Measurements from ENCODE around the gene GH2.
A peak's percentile ranks its signal among the peaks of the same experiment; 100 is the strongest.
"Not testable (repeated sequence)": the region's sequence is repeated elsewhere in the genome, so short reads cannot be mapped to it uniquely, and the experiment has no call there.

The GH2 gene

DNA sequence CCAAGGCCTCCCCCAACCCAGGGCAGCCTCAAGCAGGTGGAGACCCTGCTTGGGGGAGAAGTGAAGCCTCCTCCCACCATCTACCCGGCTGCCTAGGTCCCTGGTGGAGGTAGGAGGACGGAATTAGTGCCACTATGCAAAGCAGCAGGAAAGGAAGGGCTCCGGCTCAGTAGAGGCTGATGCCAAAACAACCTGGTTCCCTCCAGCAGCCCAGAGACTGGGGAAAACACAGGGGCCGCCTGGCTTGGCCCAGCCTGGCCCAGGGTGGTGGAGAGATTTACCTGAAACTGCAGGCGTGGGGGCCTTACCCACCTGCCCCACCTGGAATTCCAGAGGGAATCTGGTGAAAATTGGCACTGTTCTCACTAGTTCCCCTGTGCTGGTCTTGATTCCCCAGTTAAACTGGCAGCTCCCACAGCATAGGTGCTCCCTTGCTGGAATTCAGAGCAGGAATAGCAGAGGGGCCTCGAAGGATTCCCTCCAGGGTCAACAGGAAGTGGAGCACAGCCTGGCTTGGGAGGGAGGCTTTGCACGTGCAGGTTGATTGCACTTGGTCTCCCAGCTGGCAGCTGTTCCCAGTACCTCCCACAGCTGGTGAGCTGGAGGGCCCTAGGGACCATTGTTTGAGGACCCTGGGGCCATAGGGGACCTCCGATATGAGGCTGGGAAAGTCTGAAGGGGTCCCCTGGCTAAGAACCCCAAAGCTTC is 45.9 kb upstream of the GH2 start:
- in situ Hi-C loops (cut with MboI; ENCODE audit: low pct_unique_long_range_greater_than_20kb, low sequenced_read_pairs, unreplicated experiment) = no loop called here
- peak; percentile 23 for DNase-seq (ENCODE audit: low spot score)
- TF ChIP-seq, protein P1, sequence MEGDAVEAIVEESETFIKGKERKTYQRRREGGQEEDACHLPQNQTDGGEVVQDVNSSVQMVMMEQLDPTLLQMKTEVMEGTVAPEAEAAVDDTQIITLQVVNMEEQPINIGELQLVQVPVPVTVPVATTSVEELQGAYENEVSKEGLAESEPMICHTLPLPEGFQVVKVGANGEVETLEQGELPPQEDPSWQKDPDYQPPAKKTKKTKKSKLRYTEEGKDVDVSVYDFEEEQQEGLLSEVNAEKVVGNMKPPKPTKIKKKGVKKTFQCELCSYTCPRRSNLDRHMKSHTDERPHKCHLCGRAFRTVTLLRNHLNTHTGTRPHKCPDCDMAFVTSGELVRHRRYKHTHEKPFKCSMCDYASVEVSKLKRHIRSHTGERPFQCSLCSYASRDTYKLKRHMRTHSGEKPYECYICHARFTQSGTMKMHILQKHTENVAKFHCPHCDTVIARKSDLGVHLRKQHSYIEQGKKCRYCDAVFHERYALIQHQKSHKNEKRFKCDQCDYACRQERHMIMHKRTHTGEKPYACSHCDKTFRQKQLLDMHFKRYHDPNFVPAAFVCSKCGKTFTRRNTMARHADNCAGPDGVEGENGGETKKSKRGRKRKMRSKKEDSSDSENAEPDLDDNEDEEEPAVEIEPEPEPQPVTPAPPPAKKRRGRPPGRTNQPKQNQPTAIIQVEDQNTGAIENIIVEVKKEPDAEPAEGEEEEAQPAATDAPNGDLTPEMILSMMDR (IDR thresholded peaks at IDR 0.05; ENCODE audit: extremely low read depth, insufficient read depth, missing control alignments) = no peak

DNA sequence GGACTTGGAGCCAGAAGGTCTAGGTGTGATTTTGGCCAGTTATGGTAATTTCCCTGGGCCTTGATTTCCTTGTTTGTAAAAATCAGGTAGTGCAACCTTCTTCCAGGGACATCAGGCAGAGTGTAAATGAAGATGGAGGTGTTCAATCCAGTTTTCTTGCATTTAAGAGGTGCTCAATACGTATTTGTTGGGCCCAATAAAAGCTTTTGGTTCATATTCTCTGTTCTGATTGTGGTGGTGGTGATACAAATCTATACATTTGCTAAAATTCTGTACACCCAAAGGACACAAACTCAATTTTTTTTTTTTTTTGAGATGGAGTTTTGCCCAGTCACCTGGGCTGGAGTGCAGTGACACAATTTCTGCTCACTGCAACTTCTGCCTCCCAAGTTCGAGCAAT is 44.4 kb upstream of the GH2 start:
- in situ Hi-C loops (cut with MboI; ENCODE audit: low pct_unique_long_range_greater_than_20kb, low sequenced_read_pairs, unreplicated experiment) = no loop called here
- no peak for DNase-seq (ENCODE audit: low spot score)
- TF ChIP-seq, protein P1 (IDR thresholded peaks at IDR 0.05; ENCODE audit: extremely low read depth, insufficient read depth, missing control alignments) = no peak

DNA sequence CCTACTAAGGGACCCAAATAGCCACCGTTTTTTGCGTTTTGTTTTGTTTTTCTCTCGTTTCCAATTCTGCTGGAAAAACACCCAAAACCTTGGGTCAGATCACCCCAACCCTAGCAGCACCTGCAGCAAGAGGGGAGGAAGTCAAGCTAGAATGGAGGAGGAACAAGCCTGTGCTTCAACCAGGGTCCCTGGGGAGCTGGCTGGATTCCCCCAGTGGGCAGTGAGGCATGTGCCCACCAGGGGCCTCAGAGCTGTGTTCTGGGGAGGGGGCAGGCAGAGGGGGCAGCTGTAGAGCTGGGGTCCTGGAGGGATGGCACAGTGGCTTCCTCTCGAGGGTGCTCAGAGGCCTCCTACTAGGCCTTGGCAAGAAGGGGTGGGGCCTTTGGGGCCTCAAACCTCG is 43.9 kb upstream of the GH2 start:
- in situ Hi-C loops (cut with MboI; ENCODE audit: low pct_unique_long_range_greater_than_20kb, low sequenced_read_pairs, unreplicated experiment) = no loop called here
- TF ChIP-seq, protein P1 (IDR thresholded peaks at IDR 0.05; ENCODE audit: extremely low read depth, insufficient read depth, missing control alignments) = no peak
- DNase-seq (ENCODE audit: low spot score) = peak; percentile 29

DNA sequence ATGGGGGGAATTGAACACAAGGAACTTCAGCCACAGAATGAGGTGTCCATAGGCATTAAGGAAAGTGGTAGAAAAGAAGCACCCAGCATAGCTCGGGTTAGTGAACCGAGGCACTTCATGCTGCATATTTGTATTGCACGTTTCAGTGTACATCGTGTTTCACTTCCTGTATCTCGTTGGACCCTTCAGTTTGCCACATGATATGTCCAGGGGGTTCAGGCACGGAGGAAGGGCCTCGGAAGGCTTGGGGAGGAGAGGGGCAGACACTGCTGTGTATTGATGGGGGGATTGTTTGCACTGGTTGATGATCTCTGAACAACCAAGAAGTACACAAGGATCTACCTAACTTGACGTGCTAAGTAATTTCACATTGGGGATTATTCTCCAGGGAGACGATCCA is 40.7 kb upstream of the GH2 start:
- in situ Hi-C loops (cut with MboI; ENCODE audit: low pct_unique_long_range_greater_than_20kb, low sequenced_read_pairs, unreplicated experiment) = loop anchor here (25.0 kb wide), 1 partner anchor 365 kb away; no protein-coding TSS in a partner anchor

DNA sequence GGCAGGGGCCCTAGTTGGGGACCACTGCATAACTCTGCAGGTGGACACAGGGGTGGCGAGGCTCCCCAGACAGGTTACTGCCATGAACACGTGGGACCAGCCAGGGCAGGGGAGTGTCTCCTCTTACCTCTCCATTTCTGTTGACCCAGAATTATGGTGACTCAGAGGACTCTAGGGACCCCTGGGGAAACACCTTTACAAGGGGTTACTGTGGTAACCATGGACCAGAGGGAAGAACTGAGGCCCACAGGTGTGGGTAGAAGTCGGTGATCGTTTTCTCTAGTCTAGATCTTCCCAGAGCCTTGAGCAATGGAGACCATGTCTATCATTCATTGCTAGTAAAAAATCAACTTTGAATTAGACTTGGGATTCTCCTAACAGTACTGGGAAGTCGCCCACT is 39.0 kb upstream of the GH2 start:
- in situ Hi-C loops (cut with MboI; ENCODE audit: low pct_unique_long_range_greater_than_20kb, low sequenced_read_pairs, unreplicated experiment) = loop anchor here (25.0 kb wide), 1 partner anchor 367 kb away; no protein-coding TSS in a partner anchor
- DNase-seq (ENCODE audit: low spot score) = not testable (repeated sequence)

More for the DNA sequence above, 40.7 kb upstream of the GH2 start:
- DNase-seq (ENCODE audit: low spot score) = not testable (repeated sequence)

DNA sequence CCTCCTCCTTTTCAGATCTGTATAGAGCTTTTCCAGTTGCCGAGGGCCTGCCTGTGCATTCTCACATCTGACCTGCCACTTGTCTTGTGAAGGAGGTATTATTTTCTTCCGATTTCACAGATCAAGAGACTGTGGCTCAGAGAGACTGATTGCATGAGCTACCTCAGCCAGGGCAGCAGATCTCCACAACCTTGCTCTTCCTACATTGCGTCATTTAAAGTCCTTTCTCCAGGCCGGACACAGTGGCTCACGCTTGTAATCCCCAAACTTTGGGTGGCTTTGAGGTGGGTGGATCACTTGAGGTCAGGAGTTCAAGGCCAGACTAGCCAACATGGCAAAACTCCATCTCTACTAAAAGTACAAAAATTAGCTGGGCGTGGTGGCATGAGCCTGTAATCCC is 38.3 kb upstream of the GH2 start:
- DNase-seq (ENCODE audit: low spot score) = not testable (repeated sequence)
- in situ Hi-C loops (cut with MboI; ENCODE audit: low pct_unique_long_range_greater_than_20kb, low sequenced_read_pairs, unreplicated experiment) = loop anchor here (25.0 kb wide), 1 partner anchor 367 kb away; no protein-coding TSS in a partner anchor

DNA sequence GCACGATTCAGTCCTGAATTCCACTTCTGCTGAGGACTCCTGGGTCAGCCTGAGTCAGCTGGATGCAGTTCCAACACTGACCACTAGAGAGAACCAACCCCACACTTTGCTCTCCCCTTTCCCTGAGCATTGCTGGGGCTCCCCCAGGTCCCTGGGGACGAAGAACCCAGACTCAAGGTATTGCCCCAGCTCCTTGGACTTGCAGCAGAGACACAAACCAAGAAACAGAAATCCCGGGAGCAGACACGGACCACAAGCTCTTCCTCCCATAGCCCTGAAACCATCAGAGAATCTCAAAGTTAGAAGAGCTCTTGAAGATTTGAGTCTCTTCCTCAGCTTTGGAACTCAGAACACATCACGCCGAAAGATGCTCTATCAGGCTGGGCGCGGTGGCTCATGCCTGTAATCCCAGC is 37.6 kb upstream of the GH2 start:
- DNase-seq (ENCODE audit: low spot score) = peak; percentile 81
- TF ChIP-seq, protein P1 (IDR thresholded peaks at IDR 0.05; ENCODE audit: extremely low read depth, insufficient read depth, missing control alignments) = peak; percentile 96
- in situ Hi-C loops (cut with MboI; ENCODE audit: low pct_unique_long_range_greater_than_20kb, low sequenced_read_pairs, unreplicated experiment) = loop anchor here (10.0 to 25.0 kb wide), 3 partner anchors 95 to 368 kb away; partner anchors contain the start of gene ERN1

DNA sequence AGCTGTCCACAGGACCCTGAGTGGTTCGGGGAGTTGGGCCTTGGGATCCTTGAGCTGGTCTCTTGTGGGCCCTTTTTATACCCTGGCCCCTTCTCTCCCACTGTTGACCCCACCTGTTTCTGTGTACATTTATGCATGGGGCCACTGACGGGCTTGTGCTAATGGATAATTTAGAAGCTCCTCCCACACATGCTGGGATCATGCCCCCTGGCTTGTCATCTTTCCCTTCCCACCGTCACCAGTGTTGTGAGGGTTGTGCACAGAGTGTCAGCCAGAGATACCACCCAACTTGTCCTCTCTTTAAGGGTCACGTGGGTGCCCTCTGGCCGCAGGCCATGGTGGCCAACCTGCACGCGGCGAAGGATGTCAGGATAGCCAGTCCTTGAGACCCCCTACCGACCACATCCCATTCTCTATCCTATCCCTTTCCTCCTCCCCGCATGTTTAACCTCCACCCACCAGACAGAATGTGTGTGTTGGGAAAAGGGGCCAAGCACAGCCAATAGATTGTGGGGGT is 37.1 kb upstream of the GH2 start, which contains the start of gene GH1:
Gene GH1, minus strand, starts transcription at position 51 of the 517 bp plus-strand sequence. CDS start 63 bp downstream, outside the sequence.
- not testable (repeated sequence) for DNase-seq (ENCODE audit: low spot score)
- in situ Hi-C loops (cut with MboI; ENCODE audit: low pct_unique_long_range_greater_than_20kb, low sequenced_read_pairs, unreplicated experiment) = loop anchor here (10.0 to 25.0 kb wide), 3 partner anchors 96 to 368 kb away; partner anchors contain the start of gene ERN1
